GM12864 (cell line): ENCODE data around the gene TBL1XR1.

Experiments
- DNase-seq: peaks from one replicate; pipeline ENCODE4 v3.0.0-alpha.2; 2011; ENCODE audit warnings: low read depth
- H3K4me3 ChIP-seq: 2 replicates; pipeline ENCODE4 v1.5.1; 2011; ENCODE audit warnings: mild to moderate bottlenecking, low read depth, low read length, control low read depth
- CTCF ChIP-seq: IDR thresholded peaks from 2 replicates; pipeline ENCODE4 v1.5.1; 2011; ENCODE audit warnings: low read depth, mild to moderate bottlenecking, moderate library complexity, low read length, control low read depth, inconsistent platforms; ENCODE audit errors: missing control alignments

TBL1XR1 gene

GRCh38 chr3:177180506-177180905 is 16.8 kb downstream of the TBL1XR1 start:
- no peak overlapping the region for H3K4me3 ChIP-seq
- no peak for TF ChIP-seq CTCF
- no peak for DNase-seq

GRCh38 chr3:177179281-177180067 is 17.8 kb downstream of the TBL1XR1 start:
- H3K4me3 ChIP-seq = no peak overlapping the region
- no peak for DNase-seq
- no peak for TF ChIP-seq CTCF

GRCh38 chr3:177177749-177178221 is 19.5 kb downstream of the TBL1XR1 start:
- TF ChIP-seq CTCF = no peak
- no peak overlapping the region for H3K4me3 ChIP-seq
- no peak for DNase-seq

- H3K4me3 ChIP-seq = no peak overlapping the region
- no peak for TF ChIP-seq CTCF
- DNase-seq = no peak
These were observed 22.6 kb downstream of the TBL1XR1 start for GRCh38 chr3:177174607-177175170.

- DNase-seq = no peak
- H3K4me3 ChIP-seq = no peak overlapping the region
- TF ChIP-seq CTCF = no peak
These were observed 27.2 kb downstream of the TBL1XR1 start for GRCh38 chr3:177169936-177170722.

- DNase-seq = no peak
- no peak overlapping the region for H3K4me3 ChIP-seq
- no peak for TF ChIP-seq CTCF
These were observed 28.9 kb downstream of the TBL1XR1 start for GRCh38 chr3:177168431-177168830.
